GM12892 (cell line): ENCODE results near the gene RMP24.

Source experiments
- POLR2A ChIP-seq: IDR thresholded peaks from 2 replicates; pipeline ENCODE4 v1.6.1; 2011; ENCODE audit warnings: low read depth, low read length, control low read depth
- TAF1 ChIP-seq: IDR thresholded peaks from 2 replicates; pipeline ENCODE4 v1.6.1; 2011; ENCODE audit warnings: low read depth, mild to moderate bottlenecking, control low read depth, low read length, borderline replicate concordance

DNA sequence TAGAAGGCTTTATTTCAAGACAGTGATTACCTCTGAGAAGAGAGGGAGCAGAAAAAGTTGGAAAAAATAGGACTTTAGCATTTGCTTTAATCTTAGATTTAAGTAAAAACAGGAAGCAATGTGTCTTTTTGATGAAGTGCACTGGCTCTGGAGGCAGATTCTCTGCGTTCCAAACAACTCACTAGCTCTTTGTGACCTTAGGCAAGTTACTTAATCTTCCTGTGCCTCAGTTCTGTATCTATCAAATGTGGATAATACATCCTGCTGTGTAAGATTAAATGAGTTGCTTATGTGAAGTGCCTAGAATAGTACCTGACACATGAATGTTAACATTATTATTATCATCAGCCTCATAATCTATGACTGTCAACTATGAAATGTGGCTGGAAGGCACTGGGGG, 52.5 kb downstream of the RMP24 start:
- TF ChIP-seq TAF1 (no peak), POLR2A (no peak)
